DOHH2 (cell line): ENCODE measurements around the gene SMARCAL1.

ENCODE experiments used
- H3F3A ChIP-seq: fragments of 200-600 bp; sonication (generic), shearing (Covaris generic); 2 replicates; pipeline ENCODE4 v1.6.0; 2016; ENCODE audit warnings: antibody characterized with exemption, mild to moderate bottlenecking; ENCODE audit not compliant: control insufficient read depth, insufficient read depth
- H3K27ac ChIP-seq: fragments of 200-600 bp; sonication (generic); 2 replicates; pipeline ENCODE4 v1.5.1; 2014; ENCODE audit warnings: low read depth, mild to moderate bottlenecking, low read length, moderate library complexity
- H3K27me3 ChIP-seq: fragments of 200-600 bp; sonication (generic); 2 replicates; pipeline ENCODE4 v1.6.1; 2014; ENCODE audit warnings: mild to moderate bottlenecking, low read length, mixed read lengths; ENCODE audit not compliant: control insufficient read depth
- H3K36me3 ChIP-seq: fragments of 200-600 bp; sonication (generic); 2 replicates; pipeline ENCODE4 v1.6.1; 2014; ENCODE audit warnings: mild to moderate bottlenecking, low read length, moderate library complexity, mixed read lengths; ENCODE audit not compliant: control insufficient read depth
- H3K4me1 ChIP-seq: fragments of 200-600 bp; sonication (generic); 2 replicates; pipeline ENCODE4 v1.6.1; 2014; ENCODE audit warnings: mild to moderate bottlenecking, low read length, mixed read lengths; ENCODE audit not compliant: control insufficient read depth
- H3K4me2 ChIP-seq: fragments of 200-600 bp; sonication (generic); 2 replicates; pipeline ENCODE4 v1.6.0; 2014; ENCODE audit warnings: mild to moderate bottlenecking, low read length, moderate library complexity
- H3K4me3 ChIP-seq: fragments of 200-600 bp; sonication (generic); 2 replicates; pipeline ENCODE4 v1.5.1; 2014; ENCODE audit warnings: mild to moderate bottlenecking, low read length, mixed read lengths
- H3K79me2 ChIP-seq: fragments of 200-600 bp; sonication (generic); 2 replicates; pipeline ENCODE4 v1.6.1; 2014; ENCODE audit warnings: mild to moderate bottlenecking, low read length, mixed read lengths; ENCODE audit not compliant: control insufficient read depth
- H3K9me2 ChIP-seq: fragments of 200-600 bp; sonication (generic); replicated peaks from 2 replicates; pipeline ENCODE4 v1.6.1; 2014; ENCODE audit warnings: mild to moderate bottlenecking, low read length, mixed read lengths; ENCODE audit not compliant: control insufficient read depth
- H3K9me3 ChIP-seq: fragments of 200-600 bp; sonication (generic); 2 replicates; pipeline ENCODE4 v1.6.1; 2014; ENCODE audit warnings: antibody characterized with exemption, low read length, mixed read lengths; ENCODE audit not compliant: control insufficient read depth, insufficient read depth
- H4K20me1 ChIP-seq: fragments of 200-600 bp; sonication (generic); 2 replicates; pipeline ENCODE4 v1.6.0; 2014; ENCODE audit warnings: low read depth, mild to moderate bottlenecking, antibody characterized with exemption, low read length, moderate library complexity; ENCODE audit not compliant: control insufficient read depth, insufficient read depth
- CTCF ChIP-seq: fragments of 200-600 bp; sonication (generic); IDR thresholded peaks from one replicate; pipeline ENCODE4 v1.5.1; 2014; ENCODE audit warnings: antibody characterized with exemption, mild to moderate bottlenecking, low read depth, low read length; ENCODE audit not compliant: poor library complexity, severe bottlenecking
- EZH2phosphoT487 ChIP-seq: fragments of 200-600 bp; sonication (generic); IDR thresholded peaks from 2 replicates; pipeline ENCODE4 v1.6.1; 2017; ENCODE audit warnings: borderline replicate concordance, mild to moderate bottlenecking, antibody characterized with exemption, low read length, moderate library complexity, mixed read lengths

SMARCAL1 gene

GRCh38 chr2:216463148-216463547 lies 50.9 kb downstream of the SMARCAL1 start:
- H3K4me3 ChIP-seq: no peak overlapping the region
- no peaks in the 10 kb centered on the region for H3K4me1 ChIP-seq
- no peaks in the 10 kb centered on the region for H4K20me1 ChIP-seq
- H3K27ac ChIP-seq: no peak overlapping the region
- H3K9me3 ChIP-seq: no peaks in the 10 kb centered on the region
- H3K4me2 ChIP-seq: no peak overlapping the region
- H3K79me2 ChIP-seq: no peaks in the 10 kb centered on the region
- no peaks in the 10 kb centered on the region for H3F3A ChIP-seq
- TF ChIP-seq EZH2phosphoT487 (no peak), CTCF (no peak)
- no peaks in the 10 kb centered on the region for H3K27me3 ChIP-seq
- no peaks in the 10 kb centered on the region for H3K9me2 ChIP-seq
- no peaks in the 10 kb centered on the region; the same call in 1 of the 2 replicates for H3K36me3 ChIP-seq

DNA sequence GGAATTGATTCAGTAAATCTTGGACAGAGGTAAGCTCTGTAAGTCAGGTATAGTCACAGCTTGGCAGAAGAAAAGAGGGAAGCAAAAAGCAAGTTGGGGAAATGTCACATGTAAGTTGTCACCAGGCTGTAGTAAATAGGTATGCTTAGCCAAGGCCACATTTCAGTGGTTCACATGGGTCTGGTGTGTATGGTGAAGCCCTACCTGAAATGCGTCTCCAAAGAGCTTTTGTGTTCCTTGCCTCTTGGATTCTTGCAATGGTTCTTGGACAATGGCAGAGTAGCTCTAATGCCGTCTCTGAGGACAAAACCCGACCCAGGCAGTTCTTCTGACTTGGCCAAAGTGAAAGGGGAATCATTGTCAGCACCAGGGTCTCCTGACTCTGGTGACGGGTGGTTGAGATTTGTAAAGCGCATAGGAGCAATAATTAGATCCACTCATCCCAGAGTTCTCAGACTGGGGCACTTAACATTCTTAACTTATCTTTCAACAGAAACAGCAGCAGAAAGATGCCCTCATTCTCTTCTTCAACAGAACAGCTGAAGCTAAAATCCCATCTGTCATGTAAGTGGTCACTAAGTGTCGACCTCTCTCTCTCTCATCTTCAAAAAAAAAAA lies 51.9 kb downstream of the SMARCAL1 start:
- Histone ChIP-seq H4K20me1 (no peaks in the 10 kb centered on the region), H3K4me2 (no peak overlapping the region), H3K79me2 (no peaks in the 10 kb centered on the region), H3K36me3 (no peaks in the 10 kb centered on the region; the same call in 1 of the 2 replicates), H3K9me2 (no peaks in the 10 kb centered on the region), H3F3A (no peaks in the 10 kb centered on the region), H3K4me1 (no peaks in the 10 kb centered on the region), H3K4me3 (no peak overlapping the region), H3K27me3 (no peaks in the 10 kb centered on the region), H3K9me3 (no peaks in the 10 kb centered on the region), H3K27ac (no peak overlapping the region)
- TF ChIP-seq EZH2phosphoT487 (no peak), CTCF (no peak)

- Histone ChIP-seq H3K9me2 (no peaks in the 10 kb centered on the region), H3K4me3 (no peak overlapping the region), H3K4me1 (no peaks in the 10 kb centered on the region), H3K4me2 (no peak overlapping the region), H4K20me1 (no peaks in the 10 kb centered on the region), H3K27me3 (no peaks in the 10 kb centered on the region), H3F3A (no peaks in the 10 kb centered on the region), H3K27ac (no peak overlapping the region), H3K36me3 (peaks cover 3% of the 10 kb centered on the region; the same call in 1 of the 2 replicates), H3K79me2 (no peaks in the 10 kb centered on the region), H3K9me3 (no peaks in the 10 kb centered on the region)
- TF ChIP-seq CTCF (no peak), EZH2phosphoT487 (no peak)
Observed at GRCh38 chr2:216465579-216466195, 53.4 kb downstream of the SMARCAL1 start.
